HG03280 (cell line): Measurements from ENCODE around the gene GDF7.
A peak's percentile ranks its signal among the peaks of the same experiment; 100 is the strongest.

Experiments used
- ATAC-seq: cut with Tn5 transposase; IDR thresholded peaks from one replicate; pipeline ENCODE4 v1.9.1; 2021; ENCODE audit warnings: mild to moderate bottlenecking, moderate library complexity; ENCODE audit not compliant: unreplicated experiment

The GDF7 gene

DNA sequence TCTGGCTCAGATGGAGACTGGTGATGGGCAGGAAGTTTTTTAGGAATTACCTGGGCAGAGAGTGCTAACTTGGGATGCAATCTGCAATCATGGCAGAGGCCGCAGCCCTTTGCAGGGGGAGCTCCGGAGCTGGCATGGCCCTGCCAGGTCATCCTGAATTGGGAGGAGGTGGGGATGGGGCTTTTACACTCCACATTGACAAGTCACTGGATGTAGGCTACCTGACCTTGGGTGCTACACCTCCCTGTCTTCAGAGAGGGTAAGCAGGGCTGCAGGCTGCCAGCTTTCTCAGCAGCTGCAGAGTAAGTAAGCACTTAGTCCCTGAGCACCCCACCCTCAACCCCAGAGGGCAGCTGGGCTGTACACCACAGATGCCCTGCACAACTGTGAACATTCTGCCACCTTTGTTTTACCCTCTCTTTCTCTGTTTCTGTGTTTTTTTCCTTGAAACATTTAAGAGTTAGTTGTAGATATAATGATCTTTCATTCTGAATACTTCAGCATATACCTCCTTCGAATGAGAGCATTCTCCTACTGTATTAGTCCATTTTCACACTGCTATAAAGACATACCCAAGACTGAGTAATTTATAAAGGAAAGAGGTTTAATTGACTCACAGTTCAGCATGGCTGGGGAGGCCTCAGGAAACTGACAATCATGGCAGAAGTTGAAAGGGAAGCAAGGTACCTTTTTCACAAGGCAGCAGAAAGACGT is 9.3 kb upstream of the GDF7 start:
- ATAC-seq = no peak

DNA sequence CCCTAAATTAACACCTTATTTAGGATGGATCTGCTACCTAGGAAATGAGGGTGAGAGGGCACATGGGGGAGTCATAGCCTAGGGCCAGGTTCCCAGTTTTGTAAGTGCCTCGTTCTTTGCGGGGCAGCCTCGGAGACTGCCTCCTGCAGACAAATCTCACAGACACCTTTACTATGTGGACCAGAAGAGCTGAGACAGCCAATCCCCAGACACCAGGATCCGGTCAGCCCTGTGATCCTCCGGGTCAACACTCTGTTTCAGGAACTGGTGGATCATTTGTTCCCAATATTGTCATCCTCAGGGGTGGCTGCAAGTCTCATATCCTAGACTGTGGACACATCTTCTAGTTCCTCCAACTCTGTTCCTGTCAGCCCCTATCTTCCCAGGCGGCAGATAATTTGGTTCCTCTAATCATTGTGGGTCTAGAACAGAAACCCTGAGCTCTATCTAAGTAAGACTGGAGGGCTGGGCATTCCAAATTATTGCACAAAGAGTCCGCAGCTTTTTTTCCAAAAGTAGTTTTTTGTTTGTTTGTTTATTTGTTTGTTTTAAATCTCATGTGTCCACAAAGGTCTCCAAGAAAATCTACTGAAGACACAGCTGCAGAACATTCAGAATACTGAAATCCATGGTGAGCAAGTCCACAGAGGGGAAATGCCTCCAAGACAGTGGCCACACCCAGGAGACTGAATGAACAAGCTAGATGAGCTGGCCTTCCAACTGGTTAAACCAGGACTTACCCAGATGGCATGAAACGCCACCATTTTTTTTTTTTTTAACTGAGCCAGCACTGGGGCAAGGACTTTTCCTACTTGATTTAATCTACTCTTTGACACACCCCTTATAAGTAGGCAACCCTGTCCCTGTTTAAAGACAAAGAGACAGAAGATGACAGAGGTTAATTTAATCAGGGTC is 6.2 kb upstream of the GDF7 start:
- no peak for ATAC-seq

DNA sequence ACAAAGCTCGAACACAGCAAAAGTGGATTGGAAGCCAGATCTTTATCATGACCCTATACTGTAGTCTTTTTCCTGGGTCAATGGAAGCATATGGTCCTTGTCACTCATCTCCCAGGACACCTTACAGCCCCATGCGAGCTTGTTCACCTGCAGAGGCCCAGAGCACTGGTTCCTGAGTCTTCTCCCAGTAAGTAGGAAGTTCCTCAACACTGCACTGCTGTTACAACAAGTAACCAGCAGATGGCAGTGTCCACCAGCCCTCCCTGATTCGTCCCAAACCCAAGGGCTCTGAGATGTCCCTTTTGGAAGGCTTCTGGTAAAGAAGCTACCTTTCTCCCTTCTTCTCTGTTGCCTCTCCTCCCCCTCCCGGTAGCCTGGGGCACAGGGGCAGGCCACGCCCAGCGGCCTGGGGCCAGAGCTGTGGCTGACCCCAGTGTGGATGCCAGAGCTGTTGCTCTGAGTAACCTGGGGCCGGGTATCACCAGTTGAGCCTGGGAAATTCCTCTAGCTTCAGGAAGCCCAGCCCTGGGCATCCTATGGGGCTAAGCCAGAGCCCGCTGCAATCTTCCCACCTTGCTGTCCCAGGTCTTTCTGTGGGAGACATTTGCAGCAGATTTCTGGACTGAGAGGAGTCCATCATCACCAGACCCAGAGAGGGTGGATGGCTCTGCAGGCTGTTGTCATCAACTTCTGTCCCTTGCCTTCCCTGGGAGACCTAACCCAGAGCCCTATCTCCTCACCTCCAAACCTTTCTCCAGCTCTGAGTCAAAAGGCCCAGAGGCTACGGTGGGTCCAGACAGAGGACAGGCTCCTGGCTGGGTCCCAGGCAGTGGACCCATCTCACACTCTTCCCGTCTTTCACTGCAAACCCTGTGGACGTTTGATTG is 5.3 kb upstream of the GDF7 start:
- peak; percentile 59 for ATAC-seq

DNA sequence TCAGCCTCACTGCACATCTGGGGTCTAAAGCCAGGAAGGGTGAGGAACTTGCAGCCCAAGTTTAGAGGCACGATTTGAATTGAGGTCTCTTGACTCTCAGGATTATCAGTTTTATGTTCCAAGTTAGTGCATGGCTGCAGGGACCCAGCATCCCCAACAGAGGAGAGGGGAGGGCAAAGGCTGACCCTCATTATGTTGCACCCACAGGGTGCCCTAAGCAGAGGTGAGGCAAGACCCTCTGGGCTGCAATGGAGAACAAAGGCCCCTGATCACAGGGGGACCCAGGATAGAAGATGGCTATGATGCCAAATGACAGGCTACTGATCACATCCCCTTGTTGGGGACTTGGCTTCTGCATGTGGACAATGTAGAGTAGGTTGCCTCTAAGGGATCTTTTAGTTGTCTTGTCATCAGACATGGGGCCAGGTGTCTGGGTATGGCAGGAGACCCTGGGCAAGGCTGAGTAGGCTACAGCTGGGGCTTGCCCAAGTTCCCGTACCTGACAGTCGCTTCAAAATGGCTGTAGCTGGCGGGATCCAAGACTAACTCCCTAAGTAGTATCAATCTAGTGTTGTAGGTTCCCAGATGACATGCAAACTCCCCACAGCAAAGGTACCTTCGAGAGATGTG is 4.5 kb upstream of the GDF7 start:
- ATAC-seq = no peak

DNA sequence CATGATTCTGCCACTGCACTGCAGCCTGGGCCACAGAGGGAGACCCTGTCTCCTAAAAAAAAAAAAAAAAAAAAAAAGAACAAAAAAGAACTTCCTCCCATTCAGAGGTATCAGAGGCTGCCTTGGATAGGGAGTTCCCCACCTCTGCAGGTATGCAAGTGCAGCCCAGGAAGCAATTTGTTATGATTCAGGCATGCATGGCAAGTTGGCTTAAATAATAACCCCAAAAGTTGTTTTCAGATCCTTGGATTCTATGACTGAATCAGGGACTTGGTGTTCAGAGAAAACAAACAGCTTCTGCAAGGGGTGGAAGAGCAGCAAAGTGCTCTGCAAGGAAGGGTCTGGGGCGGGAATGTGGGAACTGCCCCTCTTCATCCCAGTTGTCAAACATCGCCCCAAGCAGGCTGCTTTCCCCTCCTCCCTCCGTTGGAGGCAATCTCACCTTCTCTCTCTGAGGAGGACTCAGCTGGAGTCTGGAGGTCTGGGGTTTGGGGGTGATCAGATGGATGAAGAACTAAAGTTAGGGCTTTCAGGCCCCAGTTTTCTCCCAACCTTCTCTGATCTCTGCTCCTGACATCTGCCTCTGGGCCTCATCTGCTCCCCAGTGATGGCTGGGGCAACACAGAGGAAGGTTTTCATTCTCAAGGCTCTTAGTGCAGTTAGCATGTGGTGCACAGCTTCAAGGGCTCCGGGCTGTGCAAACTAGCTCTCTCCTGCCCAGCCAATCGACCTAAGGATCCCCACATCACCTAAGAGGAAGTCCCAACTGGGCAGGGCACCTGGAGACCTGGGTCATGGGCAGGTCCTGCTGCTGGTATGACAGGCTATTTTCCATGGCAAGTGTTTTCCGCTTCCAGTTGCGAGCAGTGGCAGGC is 3.5 kb upstream of the GDF7 start:
- ATAC-seq = no peak

DNA sequence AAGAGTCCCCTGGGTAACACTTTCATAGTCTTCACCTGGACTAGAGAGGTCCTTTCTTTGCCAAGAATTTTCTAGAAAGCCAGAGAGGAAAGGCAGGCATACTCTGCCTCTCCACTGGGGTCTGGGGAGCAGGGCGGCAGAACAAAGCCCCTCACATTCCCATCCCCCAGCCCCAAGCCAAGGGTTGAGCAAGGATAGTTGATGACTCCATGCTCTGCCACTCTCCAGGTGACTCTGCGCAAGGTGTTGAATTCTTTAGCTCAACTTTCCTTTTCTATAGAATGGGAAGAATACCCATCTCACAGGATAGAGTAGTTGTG is 2.9 kb upstream of the GDF7 start:
- no peak for ATAC-seq

DNA sequence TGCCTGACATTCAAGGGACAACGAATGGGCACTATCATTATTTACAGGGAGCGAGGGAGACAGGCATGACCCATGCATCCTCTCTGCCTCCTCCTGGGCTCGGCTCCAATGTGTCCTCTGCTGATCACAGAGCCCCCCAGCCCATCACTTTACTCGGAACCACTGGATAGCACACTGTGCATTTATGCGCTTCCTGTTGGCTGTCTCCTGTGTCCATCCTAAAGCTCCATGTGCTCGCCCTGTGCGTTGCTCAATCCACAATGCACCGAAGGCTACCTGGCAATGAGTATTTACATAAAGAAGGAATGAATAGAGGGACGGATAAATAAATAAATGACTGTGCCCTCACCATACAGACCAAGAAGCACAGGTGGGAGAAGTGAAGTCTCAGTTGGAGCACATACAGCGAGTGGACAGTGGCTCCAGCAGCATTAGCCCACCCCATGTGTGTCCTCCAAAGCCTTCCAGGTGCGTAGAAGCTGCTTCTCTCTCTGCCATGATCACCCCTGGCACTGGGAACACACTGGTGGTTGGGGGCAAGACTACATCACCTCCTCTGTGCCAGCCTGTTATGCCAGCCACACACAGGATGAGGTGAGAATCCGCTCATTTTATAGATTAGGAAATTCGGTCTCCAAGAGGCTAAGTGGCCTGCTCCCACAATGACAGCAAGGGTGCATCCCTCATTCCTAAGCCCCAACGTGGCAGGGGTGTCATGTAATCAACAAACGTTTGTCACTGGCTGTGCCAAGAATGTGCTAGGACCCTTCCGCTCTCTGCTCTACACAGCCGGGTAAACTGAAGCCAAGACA is 2.3 kb upstream of the GDF7 start:
- no peak for ATAC-seq

DNA sequence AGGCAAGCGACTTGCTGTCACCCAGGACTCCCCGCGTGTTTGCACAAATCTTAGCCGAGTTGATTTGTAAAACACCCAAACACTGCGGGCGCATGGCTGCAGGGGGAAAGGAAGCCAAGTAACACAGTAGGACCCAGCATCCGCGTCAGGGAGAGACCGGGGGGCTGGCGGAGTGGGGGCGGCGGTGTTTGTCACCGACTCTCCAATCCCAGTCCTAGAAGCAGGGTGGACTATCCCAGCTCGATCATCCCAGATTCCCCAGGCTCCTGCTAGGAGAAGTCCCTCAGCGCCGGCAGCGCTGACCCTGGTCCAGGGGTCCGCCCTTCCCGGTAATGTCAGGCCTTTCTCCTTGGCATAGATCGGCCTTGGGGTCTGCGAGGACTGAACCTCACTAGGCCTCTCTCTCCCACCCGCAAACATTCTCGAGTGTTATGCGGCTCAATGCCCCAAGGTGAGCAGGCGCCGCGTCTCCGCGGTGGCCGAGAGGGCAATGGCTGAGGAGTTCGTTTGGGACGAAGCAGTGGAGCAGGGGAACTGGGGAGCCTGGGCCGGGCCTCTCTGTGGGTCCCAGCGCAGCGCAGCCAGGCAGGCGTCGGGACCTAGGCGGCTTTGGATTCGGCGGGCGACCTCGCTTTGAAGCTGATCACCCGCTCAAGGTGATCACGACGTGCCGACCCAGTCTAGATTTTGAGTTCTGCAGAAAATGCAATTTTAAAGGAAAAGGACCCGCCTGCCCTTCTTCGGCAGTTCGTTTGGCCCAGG is 1.5 kb upstream of the GDF7 start:
- ATAC-seq = no peak

DNA sequence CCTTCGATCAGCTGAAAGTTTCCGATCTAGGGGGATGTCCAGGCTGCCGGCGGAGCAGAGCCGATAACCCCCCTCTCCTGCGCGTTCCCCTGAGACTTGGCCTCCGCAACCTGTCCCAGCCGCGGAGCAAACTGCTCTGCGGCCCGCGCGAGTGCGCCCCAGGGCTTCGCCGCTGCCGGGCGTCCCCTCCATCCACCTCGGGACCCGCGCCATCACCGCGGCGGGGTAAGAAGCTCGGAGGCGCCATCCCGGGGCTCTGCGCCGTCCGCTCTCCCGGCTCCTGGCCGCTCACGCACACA is 990 bp upstream of the GDF7 start:
- ATAC-seq = no peak

DNA sequence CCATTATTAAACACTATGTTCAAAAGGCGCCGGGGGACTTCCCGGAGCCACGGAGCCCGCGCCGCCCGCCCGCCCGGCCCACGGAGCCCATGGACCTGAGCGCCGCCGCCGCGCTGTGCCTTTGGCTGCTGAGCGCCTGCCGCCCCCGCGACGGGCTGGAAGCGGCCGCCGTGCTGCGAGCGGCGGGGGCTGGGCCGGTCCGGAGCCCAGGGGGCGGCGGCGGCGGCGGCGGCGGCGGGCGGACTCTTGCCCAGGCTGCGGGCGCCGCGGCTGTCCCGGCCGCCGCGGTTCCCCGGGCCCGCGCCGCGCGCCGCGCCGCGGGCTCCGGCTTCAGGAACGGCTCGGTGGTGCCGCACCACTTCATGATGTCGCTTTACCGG is 197 bp downstream of the GDF7 start:
- no peak for ATAC-seq

DNA sequence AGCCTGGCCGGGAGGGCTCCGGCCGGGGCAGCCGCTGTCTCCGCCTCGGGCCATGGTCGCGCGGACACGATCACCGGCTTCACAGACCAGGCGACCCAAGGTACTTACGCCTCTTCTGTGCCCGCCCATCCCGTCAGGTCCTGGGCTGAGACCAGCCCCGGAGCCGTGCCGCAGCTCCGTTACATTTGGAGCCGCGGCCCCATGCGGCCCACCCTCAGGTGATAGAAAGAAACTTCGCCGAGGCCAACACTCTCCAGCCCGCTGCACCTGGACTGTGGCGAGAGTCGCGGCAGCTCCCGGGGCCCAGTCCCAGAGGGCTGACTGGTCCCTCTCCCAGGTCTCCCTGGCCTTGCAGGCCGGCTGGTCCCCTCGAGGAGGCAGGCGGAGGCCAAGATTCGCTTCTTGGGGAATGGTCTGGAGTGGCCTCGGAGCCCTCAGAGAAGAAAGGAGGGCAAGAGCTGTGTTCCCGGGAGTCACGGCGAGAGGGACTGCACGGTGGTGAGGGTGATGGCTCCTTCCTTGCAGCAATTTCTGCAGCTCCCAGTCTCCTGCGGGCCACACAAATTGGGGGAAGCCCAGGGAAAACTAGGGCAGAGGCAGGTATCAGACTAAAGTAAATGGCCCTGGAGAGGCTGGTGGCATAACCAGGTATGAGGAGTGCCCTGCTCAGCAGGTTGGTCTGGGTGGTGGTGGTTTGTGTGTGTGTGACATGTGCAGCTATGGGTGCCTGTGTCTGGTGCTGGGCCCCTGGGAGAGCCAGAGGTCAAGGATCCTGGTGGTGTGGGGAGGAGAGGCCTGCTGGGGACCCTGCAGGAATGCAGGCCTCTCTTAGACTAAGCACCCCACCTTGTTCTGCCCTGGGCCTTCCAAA is 822 bp downstream of the GDF7 start:
- no peak for ATAC-seq

DNA sequence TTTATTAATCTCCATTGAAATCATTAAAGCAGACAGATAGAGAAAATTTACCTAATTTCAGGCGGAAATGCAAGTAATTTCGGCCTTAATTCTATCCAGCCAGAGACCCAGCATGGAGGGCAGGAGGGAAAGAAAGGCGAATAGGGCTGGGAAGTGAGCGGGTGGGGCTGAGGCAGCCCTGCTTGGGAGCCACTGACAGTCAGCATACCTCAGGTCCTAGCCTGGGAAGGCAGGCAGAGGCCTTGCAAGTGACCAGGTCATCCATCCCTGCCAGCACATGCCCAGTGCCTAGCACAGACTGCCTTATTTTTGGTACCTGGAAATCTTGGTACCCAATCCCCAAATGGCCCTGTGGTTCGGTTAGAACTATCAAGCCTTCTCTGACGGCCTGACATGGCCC is 1.5 kb downstream of the GDF7 start:
- ATAC-seq = no peak

DNA sequence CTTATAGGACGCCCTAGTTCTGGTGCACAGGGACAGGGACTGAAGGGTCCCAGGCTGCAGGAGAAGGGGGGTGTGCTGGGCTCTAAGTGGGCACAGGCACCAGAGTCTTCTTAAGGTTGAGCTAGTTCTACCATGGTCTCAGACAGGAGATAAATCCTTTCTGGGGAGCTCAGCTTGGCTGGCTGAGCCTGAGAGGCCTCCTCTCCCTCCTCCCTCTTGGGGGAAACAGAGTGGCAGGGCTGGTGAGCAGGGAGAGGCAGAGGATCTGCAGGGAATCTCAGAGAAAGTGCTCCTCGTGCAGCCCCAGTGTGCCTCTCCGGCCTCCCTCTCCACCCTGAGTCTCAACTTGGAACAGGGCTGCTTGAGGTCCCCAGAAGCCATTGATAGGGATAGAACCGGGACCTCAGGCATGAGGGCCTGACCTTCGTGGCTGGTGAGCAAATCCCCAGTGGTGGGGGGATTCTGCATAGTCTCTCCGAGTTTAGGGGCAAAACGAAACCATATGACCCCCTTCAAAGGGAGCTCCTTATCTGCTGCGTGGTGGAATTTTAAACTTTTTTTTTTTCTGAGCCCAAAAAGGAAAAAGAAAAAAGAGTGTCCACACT is 2.0 kb downstream of the GDF7 start:
- ATAC-seq = no peak

DNA sequence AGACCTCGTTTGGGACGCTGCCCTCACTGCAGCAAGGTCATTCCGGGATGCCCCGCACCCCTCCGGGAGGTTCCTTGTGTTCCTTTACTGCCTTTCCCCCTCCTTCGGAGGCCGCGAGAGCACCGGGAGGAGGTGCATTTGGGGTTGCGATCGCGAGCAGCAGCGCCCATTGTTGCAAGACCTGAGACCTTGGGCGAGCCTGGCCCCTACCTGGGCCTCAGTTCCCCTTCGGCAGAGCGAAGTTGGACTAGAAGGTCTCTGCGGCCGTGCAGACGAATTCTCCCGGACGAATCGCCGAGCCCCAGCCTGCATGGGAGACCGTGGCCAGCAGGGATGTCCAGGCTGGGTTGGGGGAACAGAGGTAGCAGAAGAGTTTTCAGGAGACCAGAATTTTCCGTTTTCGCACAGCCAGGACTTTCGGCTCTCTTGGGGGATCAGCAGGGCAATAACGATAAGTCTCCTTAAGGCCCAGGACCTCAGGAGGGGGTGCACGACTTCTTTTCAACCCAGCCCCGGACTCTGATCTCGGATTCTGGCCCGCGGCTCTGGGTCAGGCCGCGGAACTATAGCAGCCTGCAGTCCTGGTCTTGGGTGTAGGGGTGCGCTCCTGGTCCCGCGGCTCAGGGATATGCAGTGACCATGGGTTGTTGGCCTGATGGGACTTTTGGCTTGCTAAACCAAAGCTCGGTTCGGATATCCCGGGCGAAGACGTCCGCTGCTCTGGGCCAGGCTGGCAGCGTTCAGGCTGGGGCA is 2.8 kb downstream of the GDF7 start:
- ATAC-seq = no peak

DNA sequence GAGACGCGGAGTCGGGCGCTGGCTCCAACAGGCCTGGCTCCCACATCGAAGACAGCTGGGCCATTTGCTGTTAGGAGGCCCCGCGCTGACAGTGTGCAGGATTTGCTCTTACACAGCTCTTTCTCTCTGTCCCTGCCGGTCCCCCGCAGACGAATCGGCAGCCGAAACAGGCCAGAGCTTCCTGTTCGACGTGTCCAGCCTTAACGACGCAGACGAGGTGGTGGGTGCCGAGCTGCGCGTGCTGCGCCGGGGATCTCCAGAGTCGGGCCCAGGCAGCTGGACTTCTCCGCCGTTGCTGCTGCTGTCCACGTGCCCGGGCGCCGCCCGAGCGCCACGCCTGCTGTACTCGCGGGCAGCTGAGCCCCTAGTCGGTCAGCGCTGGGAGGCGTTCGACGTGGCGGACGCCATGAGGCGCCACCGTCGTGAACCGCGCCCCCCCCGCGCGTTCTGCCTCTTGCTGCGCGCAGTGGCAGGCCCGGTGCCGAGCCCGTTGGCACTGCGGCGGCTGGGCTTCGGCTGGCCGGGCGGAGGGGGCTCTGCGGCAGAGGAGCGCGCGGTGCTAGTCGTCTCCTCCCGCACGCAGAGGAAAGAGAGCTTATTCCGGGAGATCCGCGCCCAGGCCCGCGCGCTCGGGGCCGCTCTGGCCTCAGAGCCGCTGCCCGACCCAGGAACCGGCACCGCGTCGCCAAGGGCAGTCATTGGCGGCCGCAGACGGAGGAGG is 3.5 kb downstream of the GDF7 start:
- ATAC-seq = no peak
